OCI-LY1 (cell line): ENCODE data around the gene MSX1.

ENCODE experiments used
- H2AFZ ChIP-seq: fragments of 200-600 bp; sonication (generic), shearing (Covaris generic); 2 replicates; pipeline ENCODE4 v1.6.0; 2014; ENCODE audit warnings: antibody characterized with exemption, mild to moderate bottlenecking, low read length
- H3F3A ChIP-seq: fragments of 200-600 bp; sonication (generic), shearing (Covaris generic); 2 replicates; pipeline ENCODE4 v1.6.0; 2014; ENCODE audit warnings: mild to moderate bottlenecking, antibody characterized with exemption, low read length, moderate library complexity; ENCODE audit not compliant: insufficient read depth
- H3K27ac ChIP-seq: fragments of 200-600 bp; sonication (generic); 2 replicates; pipeline ENCODE4 v1.5.1; 2014; ENCODE audit warnings: low read length, mixed run types, mild to moderate bottlenecking, low read depth; ENCODE audit not compliant: poor library complexity, severe bottlenecking
- H3K27me3 ChIP-seq: fragments of 200-600 bp; sonication (generic); 2 replicates; pipeline ENCODE4 v1.6.0; 2014; ENCODE audit warnings: antibody characterized with exemption, mild to moderate bottlenecking, low read length, moderate library complexity; ENCODE audit not compliant: insufficient read depth
- H3K36me3 ChIP-seq: fragments of 200-600 bp; sonication (generic); 2 replicates; pipeline ENCODE4 v1.6.1; 2014; ENCODE audit warnings: mild to moderate bottlenecking, antibody characterized with exemption, low read length, moderate library complexity, mixed read lengths; ENCODE audit not compliant: insufficient read depth
- H3K4me1 ChIP-seq: fragments of 200-600 bp; sonication (generic); 2 replicates; pipeline ENCODE4 v1.5.1; 2014; ENCODE audit warnings: mild to moderate bottlenecking, low read length, moderate library complexity; ENCODE audit not compliant: insufficient read depth, severe bottlenecking
- H3K4me2 ChIP-seq: fragments of 200-600 bp; sonication (generic), shearing (Covaris generic); 2 replicates; pipeline ENCODE4 v1.6.1; 2014; ENCODE audit warnings: low read length
- H3K4me3 ChIP-seq: fragments of 200-600 bp; sonication (generic); 2 replicates; pipeline ENCODE4 v1.5.1; 2014; ENCODE audit warnings: low read length, low read depth, mild to moderate bottlenecking, mixed read lengths; ENCODE audit not compliant: poor library complexity, severe bottlenecking
- H3K79me2 ChIP-seq: fragments of 200-600 bp; shearing (Covaris generic); 2 replicates; pipeline ENCODE4 v1.6.1; 2016; ENCODE audit warnings: mixed run types, low read length, mixed read lengths; ENCODE audit not compliant: insufficient read depth
- H3K9ac ChIP-seq: fragments of 200-600 bp; sonication (generic), shearing (Covaris generic); 2 replicates; pipeline ENCODE4 v1.6.1; 2014; ENCODE audit warnings: mild to moderate bottlenecking, low read length, mixed read lengths
- H3K9me2 ChIP-seq: fragments of 200-600 bp; sonication (generic), shearing (Covaris generic); 2 replicates; pipeline ENCODE4 v1.6.1; 2014; ENCODE audit warnings: low read depth, mild to moderate bottlenecking, low read length, mixed read lengths
- H3K9me3 ChIP-seq: fragments of 200-600 bp; shearing (Covaris generic); 2 replicates; pipeline ENCODE4 v1.6.1; 2014; ENCODE audit warnings: low read length, mixed read lengths
- H4K20me1 ChIP-seq: fragments of 200-600 bp; sonication (generic), shearing (Covaris generic); 2 replicates; pipeline ENCODE4 v1.6.0; 2016; ENCODE audit warnings: mild to moderate bottlenecking, low read length; ENCODE audit not compliant: insufficient read depth
- EZH2 ChIP-seq: fragments of 200-600 bp; sonication (generic), shearing (Covaris generic); IDR thresholded peaks from 2 replicates; pipeline ENCODE4 v1.8.0; 2017; ENCODE audit warnings: borderline replicate concordance, mixed run types, mild to moderate bottlenecking, antibody characterized with exemption, low read length, moderate library complexity, mixed read lengths
- TF ChIP-seq, protein P1 (sequence below): fragments of 200-600 bp; sonication (generic), shearing (Covaris generic); IDR thresholded peaks from 2 replicates; pipeline ENCODE4 v1.5.1; 2017; ENCODE audit warnings: mild to moderate bottlenecking, antibody characterized with exemption, low read length, moderate library complexity, mixed read lengths

Gene MSX1

DNA sequence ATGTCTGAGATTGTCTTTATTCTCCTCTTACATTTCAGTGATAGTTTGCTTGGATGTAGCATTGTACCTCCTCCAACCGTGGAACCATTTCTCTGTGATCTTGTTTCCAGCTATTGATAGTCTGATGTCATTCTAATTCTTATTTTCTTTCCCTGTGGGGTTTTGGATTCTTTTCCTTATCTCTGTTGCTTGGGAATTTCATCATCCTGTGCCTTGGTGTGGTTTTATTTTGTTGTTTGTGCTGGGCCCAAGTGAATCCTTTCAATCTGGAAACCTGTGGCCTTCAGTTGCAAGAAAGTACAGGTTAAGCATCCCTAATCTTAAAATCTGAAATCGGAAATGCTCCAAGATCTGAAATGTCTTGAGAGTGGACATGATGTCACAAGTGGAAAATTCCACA is 22.0 kb downstream of the MSX1 start:
- H3K36me3 ChIP-seq, result no peaks in the 10 kb centered on the region
- H3K4me1 ChIP-seq, result no peaks in the 10 kb centered on the region
- no peak overlapping the region for H3K27ac ChIP-seq
- no peaks in the 10 kb centered on the region for H3F3A ChIP-seq
- H3K27me3 ChIP-seq, result no peaks in the 10 kb centered on the region
- no peaks in the 10 kb centered on the region for H3K9me2 ChIP-seq
- H3K9ac ChIP-seq, result no peak overlapping the region
- H3K4me3 ChIP-seq, result no peak overlapping the region
- H4K20me1 ChIP-seq, result no peaks in the 10 kb centered on the region
- H2AFZ ChIP-seq, result no peak overlapping the region
- no peak for TF ChIP-seq EZH2
- TF ChIP-seq, protein P1, sequence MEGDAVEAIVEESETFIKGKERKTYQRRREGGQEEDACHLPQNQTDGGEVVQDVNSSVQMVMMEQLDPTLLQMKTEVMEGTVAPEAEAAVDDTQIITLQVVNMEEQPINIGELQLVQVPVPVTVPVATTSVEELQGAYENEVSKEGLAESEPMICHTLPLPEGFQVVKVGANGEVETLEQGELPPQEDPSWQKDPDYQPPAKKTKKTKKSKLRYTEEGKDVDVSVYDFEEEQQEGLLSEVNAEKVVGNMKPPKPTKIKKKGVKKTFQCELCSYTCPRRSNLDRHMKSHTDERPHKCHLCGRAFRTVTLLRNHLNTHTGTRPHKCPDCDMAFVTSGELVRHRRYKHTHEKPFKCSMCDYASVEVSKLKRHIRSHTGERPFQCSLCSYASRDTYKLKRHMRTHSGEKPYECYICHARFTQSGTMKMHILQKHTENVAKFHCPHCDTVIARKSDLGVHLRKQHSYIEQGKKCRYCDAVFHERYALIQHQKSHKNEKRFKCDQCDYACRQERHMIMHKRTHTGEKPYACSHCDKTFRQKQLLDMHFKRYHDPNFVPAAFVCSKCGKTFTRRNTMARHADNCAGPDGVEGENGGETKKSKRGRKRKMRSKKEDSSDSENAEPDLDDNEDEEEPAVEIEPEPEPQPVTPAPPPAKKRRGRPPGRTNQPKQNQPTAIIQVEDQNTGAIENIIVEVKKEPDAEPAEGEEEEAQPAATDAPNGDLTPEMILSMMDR, result no peak
- no peaks in the 10 kb centered on the region for H3K79me2 ChIP-seq
- H3K9me3 ChIP-seq, result no peaks in the 10 kb centered on the region
- no peak overlapping the region for H3K4me2 ChIP-seq

GRCh38 chr4:4884611-4885010 is 25.1 kb downstream of the MSX1 start:
- Histone ChIP-seq H3K27me3 (no peaks in the 10 kb centered on the region), H2AFZ (no peak overlapping the region), H3K9ac (no peak overlapping the region), H3K9me3 (no peaks in the 10 kb centered on the region), H3K4me1 (no peaks in the 10 kb centered on the region), H3K4me3 (no peak overlapping the region), H3K36me3 (no peaks in the 10 kb centered on the region), H3K27ac (no peak overlapping the region), H3K4me2 (no peak overlapping the region), H3F3A (no peaks in the 10 kb centered on the region), H3K9me2 (no peaks in the 10 kb centered on the region), H3K79me2 (no peaks in the 10 kb centered on the region), H4K20me1 (no peaks in the 10 kb centered on the region)
- no peak for TF ChIP-seq EZH2
- TF ChIP-seq, protein P1, result no peak

GRCh38 chr4:4887426-4887825 is 28.0 kb downstream of the MSX1 start:
- Histone ChIP-seq H3K4me2 (no peak overlapping the region), H3K27me3 (no peaks in the 10 kb centered on the region), H3K4me3 (no peak overlapping the region), H3K9ac (no peak overlapping the region), H2AFZ (no peak overlapping the region), H3K79me2 (no peaks in the 10 kb centered on the region), H3K9me3 (no peaks in the 10 kb centered on the region), H3K27ac (no peak overlapping the region), H4K20me1 (no peaks in the 10 kb centered on the region), H3K4me1 (no peaks in the 10 kb centered on the region), H3K36me3 (no peaks in the 10 kb centered on the region), H3K9me2 (no peaks in the 10 kb centered on the region), H3F3A (no peaks in the 10 kb centered on the region)
- TF ChIP-seq, protein P1, result no peak
- no peak for TF ChIP-seq EZH2
